OCI-M2 (cell line): Measurements from ENCODE around the gene TSPAN33.

Source experiments
- DNase-seq: peaks from one replicate; lab custom pipeline; 2025; ENCODE audit not compliant: unreplicated experiment; lab: John Stamatoyannopoulos, UW

The TSPAN33 gene

GRCh38 chr7:129134356-129134987 lies 10.0 kb upstream of the TSPAN33 start:
- DNase-seq: no peak

GRCh38 chr7:129136887-129137642 lies 7.4 kb upstream of the TSPAN33 start:
- no peak for DNase-seq

- no peak for DNase-seq
These were observed 798 bp upstream of the TSPAN33 start for GRCh38 chr7:129143724-129144094.

GRCh38 chr7:129144834-129145668 lies 544 bp downstream of the TSPAN33 start:
- no peak for DNase-seq

- DNase-seq: no peak
These were observed 1.9 kb downstream of the TSPAN33 start for GRCh38 chr7:129146237-129146979.

- DNase-seq: no peak
These were observed 3.2 kb downstream of the TSPAN33 start for GRCh38 chr7:129147731-129148130.

GRCh38 chr7:129149511-129149910 lies 5.0 kb downstream of the TSPAN33 start:
- no peak for DNase-seq

- DNase-seq: no peak
These were observed 5.9 kb downstream of the TSPAN33 start for GRCh38 chr7:129150199-129150996.

GRCh38 chr7:129157651-129158050 lies 13.1 kb downstream of the TSPAN33 start:
- no peak for DNase-seq

- DNase-seq: no peak
These were observed 15.0 kb downstream of the TSPAN33 start for GRCh38 chr7:129159539-129159938.

GRCh38 chr7:129160161-129160905 lies 15.8 kb downstream of the TSPAN33 start:
- DNase-seq: no peak

GRCh38 chr7:129161524-129162225 lies 17.2 kb downstream of the TSPAN33 start:
- DNase-seq: no peak

GRCh38 chr7:129162732-129163131 lies 18.2 kb downstream of the TSPAN33 start:
- DNase-seq: no peak

- DNase-seq: no peak
These were observed 19.5 kb downstream of the TSPAN33 start for GRCh38 chr7:129163875-129164544.

GRCh38 chr7:129166745-129167144 lies 22.2 kb downstream of the TSPAN33 start:
- DNase-seq: no peak

GRCh38 chr7:129167817-129168216 lies 23.3 kb downstream of the TSPAN33 start:
- DNase-seq: no peak

- no peak for DNase-seq
These were observed 23.9 kb downstream of the TSPAN33 start for GRCh38 chr7:129168231-129169021.
